GM18508 (cell line): ENCODE results near the gene NAT14.

ENCODE experiments used
- ATAC-seq: cut with Tn5 transposase; IDR thresholded peaks from one replicate; pipeline ENCODE4 v1.9.1; 2021; ENCODE audit warnings: moderate number of reproducible peaks; ENCODE audit not compliant: insufficient read depth, unreplicated experiment

NAT14 gene

GRCh38 chr19:55467236-55468053 lies 17.5 kb upstream of the NAT14 start:
- ATAC-seq = no peak

GRCh38 chr19:55468054-55468393 lies 17.0 kb upstream of the NAT14 start:
- no peak for ATAC-seq

- no peak for ATAC-seq
These were observed 13.7 kb upstream of the NAT14 start for GRCh38 chr19:55471266-55471665.

GRCh38 chr19:55472463-55472862 lies 12.5 kb upstream of the NAT14 start:
- no peak for ATAC-seq

GRCh38 chr19:55473225-55474012 lies 11.6 kb upstream of the NAT14 start:
- no peak for ATAC-seq

GRCh38 chr19:55474269-55475265 lies 10.4 kb upstream of the NAT14 start:
- ATAC-seq = no peak

- ATAC-seq = peak; percentile 54
These were observed 8.8 kb upstream of the NAT14 start, which contains the start of gene ZNF628 for GRCh38 chr19:55476100-55476775. Gene ZNF628 (plus strand): TSS chr19:55476617. CDS start chr19:55479911, 3,294 bp downstream.

- no peak for ATAC-seq
These were observed 7.1 kb upstream of the NAT14 start for GRCh38 chr19:55477905-55478304.

- no peak for ATAC-seq
These were observed 6.6 kb upstream of the NAT14 start for GRCh38 chr19:55478364-55478763.

- ATAC-seq = no peak
These were observed 5.9 kb upstream of the NAT14 start for GRCh38 chr19:55479045-55479444.

- no peak for ATAC-seq
These were observed 5.3 kb upstream of the NAT14 start for GRCh38 chr19:55479451-55480230.

GRCh38 chr19:55481148-55481793 lies 3.7 kb upstream of the NAT14 start:
- ATAC-seq = no peak

- no peak for ATAC-seq
These were observed 3.2 kb upstream of the NAT14 start for GRCh38 chr19:55481794-55482155.

GRCh38 chr19:55482156-55482961 lies 2.6 kb upstream of the NAT14 start:
- ATAC-seq = no peak

GRCh38 chr19:55482967-55483705 lies 1.9 kb upstream of the NAT14 start:
- no peak for ATAC-seq

GRCh38 chr19:55483706-55484592 lies 1.0 kb upstream of the NAT14 start:
- no peak for ATAC-seq
